Naive B cell (primary cell): ENCODE data around the gene RHCE. TPM values are rescaled to one million over a fixed set of nuclear protein-coding genes. Genes with fewer than 3 reads are reported as not detected.
"Not testable (repeated sequence)": the region's sequence is repeated elsewhere in the genome, so short reads cannot be mapped to it uniquely, and the experiment has no call there.

Experiments
- ATAC-seq, 2 donors: fragments of 150-1000 bp; cut with Tn5 transposase; 2 replicates each; pipeline ENCODE4 v1.10.0; 2021; ENCODE audit warnings: low read depth in 2 of 2, mild to moderate bottlenecking in 2 of 2, moderate library complexity in 2 of 2
- DNase-seq: peaks from one replicate; pipeline ENCODE4 v3.0.0; 2022
- H3K27ac Mint-ChIP-seq, 6 donors: one replicate each; pipeline ENCODE4 v1.8.0; 2020 to 2022; ENCODE audit warnings: mild to moderate bottlenecking in 6 of 6, mixed read lengths in 6 of 6, moderate library complexity in 5 of 6, inconsistent platforms in 2 of 6
- H3K27me3 Mint-ChIP-seq, 3 donors: one replicate each; pipeline ENCODE4 v1.8.0; 2021 to 2022; ENCODE audit warnings: mixed read lengths in 3 of 3, mild to moderate bottlenecking in 1 of 3
- H3K36me3 Mint-ChIP-seq, 2 donors: one replicate each; pipeline ENCODE4 v1.8.0; 2020 to 2022; ENCODE audit warnings: mixed read lengths in 2 of 2, inconsistent platforms in 1 of 2, mild to moderate bottlenecking in 1 of 2
- H3K4me1 Mint-ChIP-seq, 3 donors: one replicate each; pipeline ENCODE4 v1.8.0; 2020 to 2022; ENCODE audit warnings: mixed read lengths in 3 of 3, inconsistent platforms in 1 of 3, mild to moderate bottlenecking in 1 of 3, moderate library complexity in 1 of 3
- H3K4me3 Mint-ChIP-seq, 8 donors: one replicate each; pipeline ENCODE4 v1.8.0; 2020 to 2022; ENCODE audit warnings: mild to moderate bottlenecking in 8 of 8, mixed read lengths in 8 of 8, moderate library complexity in 8 of 8, inconsistent platforms in 2 of 8
- H3K9me3 Mint-ChIP-seq, 7 donors: one replicate each; pipeline ENCODE4 v1.8.0; 2020 to 2022; ENCODE audit warnings: mixed read lengths in 7 of 7, mild to moderate bottlenecking in 5 of 7, inconsistent platforms in 2 of 7, moderate library complexity in 1 of 7
- polyA plus RNA-seq, 6 donors: library from polyadenylated mRNA; unstranded; fragments of 300-500 nt; fragmentation: Illumina TruSeq; gene quantifications; one replicate each; pipeline ENCODE4 v1.2.3, GENCODE V29; 2021; ENCODE audit warnings: low read depth in 6 of 6

The RHCE gene
- polyA plus RNA-seq, 6 donors from 2014 or later: 0.23 to 0.70 (median 0.28) TPM; not detected in 3

DNA sequence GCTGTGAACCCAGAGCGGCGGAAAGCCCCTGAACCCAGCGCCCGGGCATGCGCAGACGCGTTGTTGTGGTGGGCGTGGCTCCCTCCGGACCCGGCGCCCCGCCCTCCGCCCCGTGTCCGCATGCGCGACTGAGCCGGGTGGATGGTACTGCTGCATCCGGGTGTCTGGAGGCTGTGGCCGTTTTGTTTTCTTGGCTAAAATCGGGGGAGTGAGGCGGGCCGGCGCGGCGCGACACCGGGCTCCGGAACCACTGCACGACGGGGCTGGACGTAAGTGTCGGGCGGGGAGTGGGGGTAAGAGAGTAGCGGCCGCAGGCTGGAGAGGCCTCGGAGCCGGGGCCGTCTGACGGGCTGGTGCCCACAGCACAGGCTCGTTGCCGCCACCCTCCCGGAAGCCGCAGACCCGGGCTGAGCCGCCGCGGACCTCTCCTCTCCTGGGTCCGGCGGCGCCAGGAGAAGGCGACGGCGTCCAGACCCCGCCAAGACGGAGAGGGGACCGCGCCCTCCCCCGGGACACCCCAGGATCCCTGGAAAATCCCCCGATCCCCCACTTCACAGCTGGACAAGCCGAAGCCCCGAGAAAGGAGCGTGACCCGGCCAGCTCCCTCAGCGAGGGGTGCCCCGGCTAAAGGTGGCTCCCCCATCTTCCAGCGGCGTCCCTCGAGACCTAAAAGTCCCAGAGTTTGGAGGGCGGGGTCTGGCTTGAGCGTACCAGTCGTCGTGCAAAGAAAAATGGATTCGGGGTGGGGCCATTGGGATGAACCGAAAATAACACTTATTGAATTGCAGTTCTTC is 82.2 kb downstream of the RHCE start, which contains the start of gene TMEM50A:
TMEM50A (plus strand) TSS at position 147 of the 794 bp plus-strand sequence. CDS start 2,153 bp downstream, outside the sequence.
- Mint-ChIP-seq H3K9me3 (no peaks in the 10 kb centered on the region), H3K4me1 (peaks cover 12 to 48% (median 27%) of the 10 kb centered on the region in 3 donors), H3K4me3 (peak within 1 kb of the TSS; percentile 93 to 97 (median 96)), H3K36me3 (peaks cover 4 to 7% of the 10 kb centered on the region in 2 donors), H3K27ac (peak within 1 kb of the TSS; percentile 85 to 98 (median 94)), H3K27me3 (no peaks in the 10 kb centered on the region)
- ATAC-seq: peak; percentile 71 to 80
- DNase-seq: peak; percentile 95

DNA sequence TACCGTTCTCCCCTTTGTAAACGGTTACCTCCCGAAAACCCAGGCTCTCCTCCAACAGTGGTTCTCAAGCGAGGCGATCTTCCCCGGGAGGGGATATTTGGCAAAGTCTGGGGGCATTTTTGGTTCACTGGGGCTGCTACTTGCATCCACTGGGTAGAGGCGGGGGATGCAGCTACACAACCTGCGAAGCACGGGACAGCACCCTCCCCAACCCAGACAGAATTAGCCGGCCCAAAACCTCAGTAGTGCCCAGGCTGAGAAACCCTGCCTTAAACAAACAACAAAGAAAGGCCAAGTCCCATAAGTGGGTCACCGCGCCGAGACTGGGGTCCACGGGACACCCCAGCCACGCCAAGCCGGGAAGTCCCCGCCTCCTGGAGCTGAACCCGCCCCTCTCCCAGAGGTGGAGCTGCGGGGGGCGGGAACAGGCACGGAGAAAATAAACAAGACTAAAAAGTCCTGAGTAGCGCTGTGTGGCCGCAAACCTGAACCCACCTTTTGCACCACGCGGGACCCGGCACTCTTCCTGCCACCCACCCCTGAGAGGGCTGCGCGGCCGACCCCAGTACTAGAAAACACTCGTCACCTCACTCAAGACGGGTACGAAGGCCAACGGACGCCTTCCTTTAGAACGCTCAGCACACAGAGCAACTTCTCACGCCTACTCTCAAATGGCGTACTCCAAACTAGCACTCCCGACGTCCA is 83.0 kb downstream of the RHCE start:
- peak overlapping the region in 3 of 6 donors; percentile 94 to 98 (median 96) for H3K27ac Mint-ChIP-seq
- H3K4me1 Mint-ChIP-seq: peaks cover 9 to 49% (median 33%) of the 10 kb centered on the region in 3 donors
- ATAC-seq: peak; percentile 31 to 76
- not testable (repeated sequence) for DNase-seq, H3K9me3 Mint-ChIP-seq, H3K36me3 Mint-ChIP-seq, H3K27me3 Mint-ChIP-seq
- peak overlapping the region; percentile 93 to 97 (median 96) for H3K4me3 Mint-ChIP-seq

DNA sequence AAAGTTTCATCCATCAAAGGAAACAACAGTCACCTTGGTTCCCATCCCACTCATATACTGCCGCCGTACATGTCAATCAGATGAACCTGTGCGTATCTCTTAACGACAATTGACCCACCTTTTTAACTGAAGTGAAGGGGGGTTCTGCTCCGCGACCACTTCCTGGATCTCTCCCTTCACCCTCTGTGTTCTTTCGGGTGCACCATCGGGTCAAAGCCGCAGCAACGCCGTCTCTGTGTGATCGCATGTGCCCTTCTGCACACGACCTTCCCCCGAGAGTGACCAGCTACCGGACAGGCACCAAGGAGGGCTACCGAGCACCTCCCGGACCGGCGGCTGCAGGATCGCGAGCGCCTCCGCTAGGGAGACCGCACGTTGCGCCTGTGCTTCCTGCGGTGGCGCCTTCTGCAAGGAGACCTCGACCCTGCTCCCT is 83.7 kb downstream of the RHCE start:
- not testable (repeated sequence) for H3K36me3 Mint-ChIP-seq, H3K27me3 Mint-ChIP-seq, H3K9me3 Mint-ChIP-seq
- ATAC-seq (peak in 1 of 2 donors; percentile 8), DNase-seq (peak; percentile 37)
- H3K4me3 Mint-ChIP-seq: peak overlapping the region; percentile 88 to 97 (median 94)
- peak overlapping the region; percentile 65 to 88 (median 76) for H3K27ac Mint-ChIP-seq
- peaks cover 9 to 47% (median 30%) of the 10 kb centered on the region in 3 donors for H3K4me1 Mint-ChIP-seq

DNA sequence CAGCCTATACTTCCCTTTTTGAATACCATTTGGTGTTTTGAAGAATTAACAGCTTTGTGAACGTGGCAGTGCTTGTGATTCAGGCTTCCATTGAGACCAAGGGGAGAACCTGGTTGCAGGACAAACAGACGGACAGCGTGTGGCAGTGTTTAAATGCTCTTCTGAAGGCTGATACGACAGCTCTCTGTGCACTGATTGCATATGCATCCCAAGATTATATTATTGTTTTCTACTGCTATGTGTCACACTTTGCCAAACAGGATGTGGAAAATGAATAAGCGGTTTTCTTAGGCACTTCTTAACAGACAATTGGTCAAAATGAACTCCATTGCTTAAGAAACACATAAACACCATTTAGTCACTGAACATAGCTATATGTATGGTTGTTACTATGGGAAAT is 90.7 kb downstream of the RHCE start:
- ATAC-seq, DNase-seq: not testable (repeated sequence)

DNA sequence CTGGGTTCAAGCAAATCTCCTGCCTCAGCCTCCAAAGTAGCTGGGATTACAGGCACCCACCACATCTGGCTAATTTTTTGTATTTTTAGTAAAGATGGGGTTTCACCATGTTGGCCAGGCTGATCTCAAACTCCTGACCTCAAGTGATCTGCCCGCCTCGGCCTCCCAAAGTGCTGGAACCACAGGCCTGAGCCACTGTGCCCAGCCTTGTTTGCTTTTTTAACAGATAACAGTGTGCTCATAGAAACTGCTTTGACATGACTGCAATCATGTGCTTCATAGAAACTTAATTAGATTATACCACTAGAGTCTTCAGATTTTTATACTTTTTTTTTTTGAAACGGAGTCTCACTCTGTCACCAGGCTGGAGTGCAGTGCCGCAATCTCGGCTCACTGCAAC is 91.3 kb downstream of the RHCE start:
- ATAC-seq, H3K27me3 Mint-ChIP-seq, H3K36me3 Mint-ChIP-seq, DNase-seq, H3K9me3 Mint-ChIP-seq, H3K4me3 Mint-ChIP-seq: not testable (repeated sequence)
- Mint-ChIP-seq H3K27ac (peak overlapping the region in 1 of 6 donors; percentile 32), H3K4me1 (peaks cover 0 to 29% (median 21%) of the 10 kb centered on the region in 3 donors)

More for the DNA sequence above, 90.7 kb downstream of the RHCE start:
- H3K27me3 Mint-ChIP-seq, H3K4me3 Mint-ChIP-seq, H3K36me3 Mint-ChIP-seq, H3K9me3 Mint-ChIP-seq: not testable (repeated sequence)
- peaks cover 0 to 33% (median 25%) of the 10 kb centered on the region in 3 donors for H3K4me1 Mint-ChIP-seq
- peak overlapping the region in 1 of 6 donors; percentile 88 for H3K27ac Mint-ChIP-seq

DNA sequence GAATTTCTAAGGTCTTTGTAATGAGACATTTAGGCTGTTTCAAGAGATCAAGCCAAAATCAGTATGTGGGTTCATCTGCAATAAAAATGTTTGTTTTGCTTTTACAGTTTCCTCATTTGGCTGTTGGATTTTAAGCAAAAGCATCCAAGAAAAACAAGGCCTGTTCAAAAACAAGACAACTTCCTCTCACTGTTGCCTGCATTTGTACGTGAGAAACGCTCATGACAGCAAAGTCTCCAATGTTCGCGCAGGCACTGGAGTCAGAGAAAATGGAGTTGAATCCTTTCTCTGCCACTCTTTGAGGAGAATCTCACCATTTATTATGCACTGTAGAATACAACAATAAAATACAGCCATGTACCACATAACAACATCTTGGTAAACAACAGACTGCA is 91.8 kb downstream of the RHCE start:
- not testable (repeated sequence) for H3K36me3 Mint-ChIP-seq, H3K9me3 Mint-ChIP-seq, H3K27me3 Mint-ChIP-seq, ATAC-seq, DNase-seq, H3K4me3 Mint-ChIP-seq, H3K27ac Mint-ChIP-seq
- H3K4me1 Mint-ChIP-seq: peaks cover 0 to 24% (median 19%) of the 10 kb centered on the region in 3 donors

DNA sequence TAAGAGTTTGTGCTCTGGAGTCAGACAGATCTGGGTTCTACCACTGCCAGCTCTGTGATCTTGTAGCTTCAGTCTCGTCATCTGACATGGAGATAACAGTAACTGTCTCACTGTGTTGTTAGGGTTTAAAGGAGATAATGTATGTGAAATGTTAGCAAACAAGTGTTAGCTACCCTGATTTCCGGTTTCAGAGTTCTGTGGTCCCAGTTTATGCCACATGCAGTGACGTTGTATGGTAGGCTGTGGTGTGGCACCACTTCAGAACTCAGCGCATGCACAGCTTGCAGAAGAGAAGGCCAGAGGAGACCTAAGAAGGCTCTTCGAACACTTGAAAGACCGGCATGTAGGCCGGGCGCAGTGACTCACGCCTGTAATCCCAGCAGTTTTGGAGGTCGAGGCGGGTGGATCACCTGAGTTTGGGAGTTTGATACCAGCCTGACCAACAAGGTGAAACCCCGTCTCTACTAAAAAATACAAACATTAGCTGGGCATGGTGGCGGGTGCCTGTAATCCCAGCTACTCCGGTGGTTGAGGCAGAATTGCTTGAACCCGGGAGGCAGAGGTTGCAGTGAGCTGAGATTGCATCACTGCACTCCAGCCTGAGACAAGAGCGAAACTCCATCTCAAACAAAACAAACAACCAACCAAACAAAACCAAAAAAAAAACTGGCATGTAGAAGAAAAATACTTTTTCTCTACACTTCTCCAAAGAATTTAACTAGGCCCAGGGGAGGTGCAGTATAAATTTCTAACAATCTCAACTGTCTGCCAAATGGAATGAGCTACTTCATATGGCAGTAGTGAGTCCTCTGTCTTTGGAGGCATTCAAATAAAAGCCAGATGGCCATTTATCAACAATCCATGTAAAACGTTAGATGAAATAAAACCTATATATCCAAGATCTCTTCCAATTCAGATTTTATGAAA is 92.5 kb downstream of the RHCE start:
- H3K27me3 Mint-ChIP-seq, DNase-seq, H3K36me3 Mint-ChIP-seq, ATAC-seq, H3K4me3 Mint-ChIP-seq, H3K27ac Mint-ChIP-seq, H3K9me3 Mint-ChIP-seq: not testable (repeated sequence)
- H3K4me1 Mint-ChIP-seq: peaks cover 0 to 19% (median 13%) of the 10 kb centered on the region in 3 donors

DNA sequence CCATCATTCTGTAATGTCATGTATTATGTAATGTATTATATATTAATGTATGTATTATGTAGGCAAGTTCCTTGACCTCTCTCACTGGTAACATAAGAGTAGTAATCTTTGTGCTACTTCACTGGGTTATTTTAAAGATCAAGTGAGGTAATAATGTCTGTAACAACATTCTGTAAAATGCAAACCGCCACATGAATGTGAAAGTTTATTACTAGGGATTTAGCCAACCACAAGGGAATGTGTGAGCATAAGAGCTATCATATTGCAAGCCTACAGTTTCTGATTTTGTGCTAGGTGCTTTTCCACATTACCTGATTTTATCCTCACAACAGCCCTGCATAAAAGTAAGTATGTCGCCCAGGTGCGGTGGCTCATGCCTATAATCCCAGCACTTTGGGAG is 96.2 kb downstream of the RHCE start:
- DNase-seq, ATAC-seq, H3K4me1 Mint-ChIP-seq, H3K36me3 Mint-ChIP-seq, H3K27ac Mint-ChIP-seq, H3K9me3 Mint-ChIP-seq, H3K4me3 Mint-ChIP-seq, H3K27me3 Mint-ChIP-seq: not testable (repeated sequence)

DNA sequence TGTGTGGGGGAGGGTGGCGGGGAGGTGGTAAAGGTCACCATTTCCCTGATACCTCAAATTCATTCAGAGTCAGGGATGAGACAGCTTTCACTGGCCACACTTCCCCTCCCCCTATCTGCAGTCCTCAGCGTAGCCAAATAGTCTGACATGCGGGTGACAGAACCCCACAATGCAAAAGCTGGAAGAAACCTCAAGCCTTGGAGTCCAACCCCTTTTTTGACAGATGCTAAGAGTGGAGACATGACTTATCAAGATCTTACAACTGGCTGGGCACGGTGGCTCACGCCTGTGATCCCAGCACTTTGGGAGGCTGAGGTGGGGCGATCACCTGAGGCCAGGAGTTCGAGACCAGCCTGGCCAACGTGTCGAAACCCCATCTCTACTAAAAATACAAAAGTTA is 98.5 kb downstream of the RHCE start:
- ATAC-seq, H3K36me3 Mint-ChIP-seq, DNase-seq, H3K9me3 Mint-ChIP-seq, H3K27ac Mint-ChIP-seq, H3K27me3 Mint-ChIP-seq, H3K4me3 Mint-ChIP-seq: not testable (repeated sequence)
- peaks cover 0 to 12% (median 0%) of the 10 kb centered on the region in 3 donors for H3K4me1 Mint-ChIP-seq

DNA sequence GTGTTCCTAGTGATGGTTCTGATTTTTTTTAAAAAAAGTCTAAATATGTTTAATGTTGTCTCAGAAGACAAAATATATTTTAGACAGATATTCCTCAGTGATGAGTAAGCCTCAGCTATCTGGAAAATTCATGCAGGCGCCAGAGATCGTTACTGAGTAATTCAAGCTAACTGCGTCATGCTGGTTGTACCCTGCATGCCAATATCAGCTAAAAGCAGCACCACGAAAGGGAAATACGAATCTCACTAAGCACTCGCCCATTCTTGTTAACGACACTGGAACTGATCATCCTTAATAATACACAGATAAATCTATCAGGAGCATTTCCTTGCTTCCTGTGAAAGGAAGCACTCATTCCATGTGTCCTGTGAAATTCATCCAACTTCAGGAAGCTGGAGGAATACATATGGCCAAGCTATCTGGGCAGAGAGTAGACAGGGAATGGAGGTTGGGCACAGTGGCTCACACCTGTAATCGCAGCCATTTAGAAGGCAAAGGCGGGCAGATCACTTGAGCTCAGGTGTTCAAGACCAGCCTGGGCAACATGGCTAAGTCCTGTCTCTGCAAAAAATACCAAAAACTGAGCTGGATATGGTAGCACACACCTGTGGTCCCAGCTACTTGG is 100.2 kb downstream of the RHCE start:
- H3K27me3 Mint-ChIP-seq, H3K36me3 Mint-ChIP-seq, ATAC-seq, DNase-seq, H3K4me3 Mint-ChIP-seq, H3K9me3 Mint-ChIP-seq, H3K27ac Mint-ChIP-seq: not testable (repeated sequence)
- peaks cover 0 to 12% (median 0%) of the 10 kb centered on the region in 3 donors for H3K4me1 Mint-ChIP-seq

DNA sequence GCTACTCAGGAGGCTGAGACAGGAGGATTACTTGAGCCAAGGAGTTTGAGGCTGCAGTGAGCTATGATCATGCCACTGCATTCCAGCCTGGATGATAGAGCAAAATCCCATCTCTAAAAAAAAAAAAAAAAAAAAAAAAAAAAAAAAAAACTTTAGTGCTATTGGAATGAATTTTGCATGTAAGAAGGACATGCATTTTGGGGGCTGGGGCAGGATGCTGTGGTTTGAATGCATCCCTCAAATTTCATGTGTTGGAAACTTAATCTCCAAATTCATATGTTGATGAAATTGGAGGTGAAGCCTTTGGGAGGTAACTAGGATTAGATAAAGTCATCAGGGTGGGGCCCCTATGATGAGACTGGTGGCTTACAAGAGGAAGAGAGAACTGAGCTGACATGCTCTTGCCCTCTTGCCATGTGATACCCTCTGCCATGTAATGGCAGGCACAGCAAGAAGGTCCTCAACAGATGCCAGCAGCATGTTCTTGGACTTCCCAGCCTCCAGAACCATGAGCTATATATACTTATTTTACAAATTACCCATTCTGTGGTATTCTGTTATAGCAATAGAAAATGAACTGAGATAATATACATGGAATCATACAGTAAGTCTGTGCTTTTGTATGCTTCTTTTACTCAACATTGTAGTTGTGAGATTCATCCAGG is 107.7 kb downstream of the RHCE start:
- H3K27ac Mint-ChIP-seq, ATAC-seq, H3K4me3 Mint-ChIP-seq, H3K4me1 Mint-ChIP-seq, DNase-seq, H3K27me3 Mint-ChIP-seq: not testable (repeated sequence)
- Mint-ChIP-seq H3K9me3 (peaks cover 0 to 13% (median 0%) of the 10 kb centered on the region in 7 donors), H3K36me3 (peaks cover 7 to 16% of the 10 kb centered on the region in 2 donors)
